ENCODE data around the gene APRT. TPM values are rescaled to one million over a fixed set of nuclear protein-coding genes. Genes with fewer than 3 reads are reported as not detected.

Gene APRT
- total and polyA plus RNA-seq, 9 of the 15 experiments (the other 6 are each of a cell fraction or from before 2014, with no cell fraction given): 41.7 to 409 (median 146) TPM

DNA sequence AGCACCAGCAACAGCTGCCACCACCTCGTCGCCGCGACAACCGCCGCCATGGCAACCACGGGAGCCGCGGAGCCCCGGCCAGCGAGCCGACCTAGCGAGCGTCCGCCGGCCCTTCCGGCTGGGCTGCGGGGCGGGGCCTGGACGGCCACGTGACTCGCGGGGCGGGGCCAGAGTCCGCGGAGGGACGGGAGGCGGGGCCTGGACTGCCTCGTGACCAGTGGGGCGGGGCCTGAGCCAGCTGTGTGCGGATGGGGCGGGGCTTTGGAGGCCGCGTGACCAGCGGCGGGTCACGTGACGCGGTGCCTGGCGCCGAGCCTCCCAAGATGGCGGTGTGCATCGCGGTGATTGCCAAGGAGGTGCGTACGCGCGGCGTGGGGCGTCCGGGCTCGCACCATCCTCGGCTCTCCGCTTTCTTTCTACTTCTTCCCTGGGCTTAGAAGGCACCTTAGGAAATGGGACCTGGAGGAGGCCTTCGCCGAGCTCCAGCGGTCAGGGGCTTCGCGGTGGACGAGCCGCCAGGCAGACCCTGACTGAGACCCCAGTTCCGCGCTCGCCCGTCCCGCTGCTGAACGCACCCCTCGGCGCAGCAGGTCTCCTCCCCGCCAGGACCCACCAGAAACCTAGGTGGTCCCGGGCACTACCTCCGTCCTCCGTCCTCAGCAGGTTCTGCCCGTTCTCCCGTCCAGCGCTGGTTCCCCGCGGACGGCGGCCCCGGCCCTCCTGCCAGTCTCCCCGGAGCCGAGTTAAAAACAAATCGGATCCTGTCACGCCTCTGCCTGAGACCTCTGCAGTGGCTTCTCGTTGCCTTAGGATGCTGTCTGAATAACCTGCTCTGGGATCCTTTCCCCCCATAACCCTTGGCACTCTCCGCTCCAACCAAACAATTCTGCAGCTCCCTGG lies 45.4 kb upstream of the APRT start, which contains the start of the genes GALNS and TRAPPC2L (continued):
- TF ChIP-seq, protein P1, sequence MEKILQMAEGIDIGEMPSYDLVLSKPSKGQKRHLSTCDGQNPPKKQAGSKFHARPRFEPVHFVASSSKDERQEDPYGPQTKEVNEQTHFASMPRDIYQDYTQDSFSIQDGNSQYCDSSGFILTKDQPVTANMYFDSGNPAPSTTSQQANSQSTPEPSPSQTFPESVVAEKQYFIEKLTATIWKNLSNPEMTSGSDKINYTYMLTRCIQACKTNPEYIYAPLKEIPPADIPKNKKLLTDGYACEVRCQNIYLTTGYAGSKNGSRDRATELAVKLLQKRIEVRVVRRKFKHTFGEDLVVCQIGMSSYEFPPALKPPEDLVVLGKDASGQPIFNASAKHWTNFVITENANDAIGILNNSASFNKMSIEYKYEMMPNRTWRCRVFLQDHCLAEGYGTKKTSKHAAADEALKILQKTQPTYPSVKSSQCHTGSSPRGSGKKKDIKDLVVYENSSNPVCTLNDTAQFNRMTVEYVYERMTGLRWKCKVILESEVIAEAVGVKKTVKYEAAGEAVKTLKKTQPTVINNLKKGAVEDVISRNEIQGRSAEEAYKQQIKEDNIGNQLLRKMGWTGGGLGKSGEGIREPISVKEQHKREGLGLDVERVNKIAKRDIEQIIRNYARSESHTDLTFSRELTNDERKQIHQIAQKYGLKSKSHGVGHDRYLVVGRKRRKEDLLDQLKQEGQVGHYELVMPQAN (IDR thresholded peaks at IDR 0.05; ENCODE audit: borderline replicate concordance): peak; percentile 93
- TF ChIP-seq MTF1 (CRISPR knock-in tag; IDR thresholded peaks at IDR 0.05; ENCODE audit: borderline replicate concordance) (no peak), MITF (IDR thresholded peaks at IDR 0.05) (peak; percentile 96), RCOR1 (IDR thresholded peaks at IDR 0.05; ENCODE audit: borderline replicate concordance in 1 of 2, low read depth in 2 of 2, low read length in 2 of 2) (peak in 1 of 2 experiments; percentile 28; a peak in 1 of 4 replicates), CREB1 (IDR thresholded peaks at IDR 0.05) (0 out of 2 replicates have a peak, but pooled peaks have one; percentile 39), CREB1 (CRISPR knock-in tag; IDR thresholded peaks at IDR 0.05) (peak; percentile 72), CHD1 (IDR thresholded peaks at IDR 0.05; ENCODE audit: low read length) (peak; percentile 12), C11orf30 (IDR thresholded peaks at IDR 0.05; ENCODE audit: low read depth) (peak; percentile 99), ZBTB1 (CRISPR knock-in tag; IDR thresholded peaks at IDR 0.05; ENCODE audit: borderline replicate concordance, low read depth) (no peak), NFIX (CRISPR knock-in tag; IDR thresholded peaks at IDR 0.05; ENCODE audit: low read depth) (no peak), TAF15 (IDR thresholded peaks at IDR 0.05; ENCODE audit: low read depth, low read length) (no peak), U2AF1 (optimal IDR thresholded peaks at IDR 0.05; ENCODE audit: low read depth, low read length) (peak; percentile 25), POLR2AphosphoS5 (IDR thresholded peaks at IDR 0.05; ENCODE audit: control insufficient read depth, insufficient read depth, low read depth, low read length) (no peak), PBX2 (CRISPR knock-in tag; IDR thresholded peaks at IDR 0.05; ENCODE audit: low read depth) (no peak), PBX2 (tag; conservative IDR thresholded peaks at IDR 0.05; ENCODE audit: low read depth) (no peak), PHF20 (IDR thresholded peaks at IDR 0.05; ENCODE audit: partially characterized antibody) (peak; percentile 90)
- TF ChIP-seq, protein P2, sequence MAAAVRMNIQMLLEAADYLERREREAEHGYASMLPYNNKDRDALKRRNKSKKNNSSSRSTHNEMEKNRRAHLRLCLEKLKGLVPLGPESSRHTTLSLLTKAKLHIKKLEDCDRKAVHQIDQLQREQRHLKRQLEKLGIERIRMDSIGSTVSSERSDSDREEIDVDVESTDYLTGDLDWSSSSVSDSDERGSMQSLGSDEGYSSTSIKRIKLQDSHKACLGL (CRISPR knock-in tag; IDR thresholded peaks at IDR 0.05; ENCODE audit: borderline replicate concordance, poor library complexity, severe bottlenecking): peak; percentile 55
- TF ChIP-seq, protein P3, sequence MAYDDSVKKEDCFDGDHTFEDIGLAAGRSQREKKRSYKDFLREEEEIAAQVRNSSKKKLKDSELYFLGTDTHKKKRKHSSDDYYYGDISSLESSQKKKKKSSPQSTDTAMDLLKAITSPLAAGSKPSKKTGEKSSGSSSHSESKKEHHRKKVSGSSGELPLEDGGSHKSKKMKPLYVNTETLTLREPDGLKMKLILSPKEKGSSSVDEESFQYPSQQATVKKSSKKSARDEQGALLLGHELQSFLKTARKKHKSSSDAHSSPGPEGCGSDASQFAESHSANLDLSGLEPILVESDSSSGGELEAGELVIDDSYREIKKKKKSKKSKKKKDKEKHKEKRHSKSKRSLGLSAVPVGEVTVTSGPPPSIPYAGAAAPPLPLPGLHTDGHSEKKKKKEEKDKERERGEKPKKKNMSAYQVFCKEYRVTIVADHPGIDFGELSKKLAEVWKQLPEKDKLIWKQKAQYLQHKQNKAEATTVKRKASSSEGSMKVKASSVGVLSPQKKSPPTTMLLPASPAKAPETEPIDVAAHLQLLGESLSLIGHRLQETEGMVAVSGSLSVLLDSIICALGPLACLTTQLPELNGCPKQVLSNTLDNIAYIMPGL (CRISPR knock-in tag; IDR thresholded peaks at IDR 0.05): 0 out of 2 replicates have a peak, but pooled peaks have one; percentile 53
